ENCODE data around the gene ANKRD11. TPM values are rescaled to one million over a fixed set of nuclear protein-coding genes. Genes with fewer than 3 reads are reported as not detected.
"Not testable (repeated sequence)": the region's sequence is repeated elsewhere in the genome, so short reads cannot be mapped to it uniquely, and the experiment has no call there.

Gene ANKRD11
- total RNA-seq, 1 donor from 2014 or later, result 63.8 TPM

DNA sequence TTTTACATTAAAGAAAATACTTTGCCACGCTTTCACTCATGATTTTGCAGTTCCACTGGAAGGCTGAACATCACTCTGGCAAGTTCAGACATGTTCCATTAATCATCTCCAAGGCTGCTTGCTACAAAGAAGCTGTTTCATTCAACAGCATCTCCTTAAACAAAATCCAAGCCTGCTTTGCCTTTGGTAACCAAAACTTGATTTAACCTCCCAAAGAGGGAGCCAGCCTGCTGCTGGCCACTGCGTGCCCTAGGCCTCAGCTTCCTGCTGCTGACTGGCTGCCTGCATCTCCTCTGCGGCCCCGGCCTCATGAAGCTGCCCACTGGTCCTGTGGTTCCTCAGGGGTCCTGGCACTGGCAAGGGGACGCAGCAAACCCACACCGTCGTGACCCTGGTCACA, 31.8 kb downstream of the ANKRD11 start:
- intact Hi-C loops (cut with micrococcal nuclease), result no loop called here
- peaks cover 52% of the 10 kb centered on the region for H3K4me1 ChIP-seq
- H3K9me3 ChIP-seq (replicated peaks), result no peaks in the 10 kb centered on the region
- no peaks in the 10 kb centered on the region for H3K36me3 ChIP-seq
- peak overlapping the region; percentile 52 for H3K27ac ChIP-seq (replicated peaks)
- H3K27me3 ChIP-seq (ENCODE audit: low read depth), result no peaks in the 10 kb centered on the region
- no peak for DNase-seq
- H3K4me3 ChIP-seq, result no peak overlapping the region
- TF ChIP-seq, protein P1, sequence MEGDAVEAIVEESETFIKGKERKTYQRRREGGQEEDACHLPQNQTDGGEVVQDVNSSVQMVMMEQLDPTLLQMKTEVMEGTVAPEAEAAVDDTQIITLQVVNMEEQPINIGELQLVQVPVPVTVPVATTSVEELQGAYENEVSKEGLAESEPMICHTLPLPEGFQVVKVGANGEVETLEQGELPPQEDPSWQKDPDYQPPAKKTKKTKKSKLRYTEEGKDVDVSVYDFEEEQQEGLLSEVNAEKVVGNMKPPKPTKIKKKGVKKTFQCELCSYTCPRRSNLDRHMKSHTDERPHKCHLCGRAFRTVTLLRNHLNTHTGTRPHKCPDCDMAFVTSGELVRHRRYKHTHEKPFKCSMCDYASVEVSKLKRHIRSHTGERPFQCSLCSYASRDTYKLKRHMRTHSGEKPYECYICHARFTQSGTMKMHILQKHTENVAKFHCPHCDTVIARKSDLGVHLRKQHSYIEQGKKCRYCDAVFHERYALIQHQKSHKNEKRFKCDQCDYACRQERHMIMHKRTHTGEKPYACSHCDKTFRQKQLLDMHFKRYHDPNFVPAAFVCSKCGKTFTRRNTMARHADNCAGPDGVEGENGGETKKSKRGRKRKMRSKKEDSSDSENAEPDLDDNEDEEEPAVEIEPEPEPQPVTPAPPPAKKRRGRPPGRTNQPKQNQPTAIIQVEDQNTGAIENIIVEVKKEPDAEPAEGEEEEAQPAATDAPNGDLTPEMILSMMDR (IDR thresholded peaks at IDR 0.05; ENCODE audit: borderline replicate concordance), result no peak

DNA sequence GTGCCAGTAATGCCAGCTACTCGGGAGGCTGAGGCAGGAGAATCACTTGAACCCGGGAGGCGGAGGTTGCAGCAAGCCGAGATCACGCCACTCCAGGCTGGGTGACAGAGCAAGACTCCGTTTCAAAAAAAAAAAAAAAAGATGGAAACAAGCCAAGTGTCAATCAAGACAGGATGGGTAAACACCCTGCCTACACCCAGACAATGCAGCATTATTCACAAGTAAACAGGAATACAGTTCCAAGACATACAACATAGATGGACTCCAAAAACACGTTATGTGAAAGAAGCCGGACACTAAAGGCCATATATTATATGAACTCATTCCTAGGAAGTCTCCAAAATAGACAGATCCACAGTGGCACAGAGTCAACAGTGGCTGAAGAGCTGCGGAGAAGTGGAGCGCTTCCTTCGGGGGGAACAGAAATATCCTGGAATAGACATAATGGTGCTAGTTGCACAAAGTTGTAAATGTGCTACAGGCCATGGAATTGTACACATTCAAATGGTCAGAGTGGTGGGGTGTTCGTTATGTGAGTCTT, 33.9 kb downstream of the ANKRD11 start:
- intact Hi-C loops (cut with micrococcal nuclease), result no loop called here
- DNase-seq, result no peak
- H3K9me3 ChIP-seq (replicated peaks), result no peaks in the 10 kb centered on the region
- TF ChIP-seq, protein P1 (IDR thresholded peaks at IDR 0.05; ENCODE audit: borderline replicate concordance), result no peak
- H3K36me3 ChIP-seq, result no peaks in the 10 kb centered on the region
- no peaks in the 10 kb centered on the region for H3K27me3 ChIP-seq (ENCODE audit: low read depth)
- no peak overlapping the region for H3K27ac ChIP-seq (replicated peaks)
- peaks cover 66% of the 10 kb centered on the region for H3K4me1 ChIP-seq
- no peak overlapping the region for H3K4me3 ChIP-seq

DNA sequence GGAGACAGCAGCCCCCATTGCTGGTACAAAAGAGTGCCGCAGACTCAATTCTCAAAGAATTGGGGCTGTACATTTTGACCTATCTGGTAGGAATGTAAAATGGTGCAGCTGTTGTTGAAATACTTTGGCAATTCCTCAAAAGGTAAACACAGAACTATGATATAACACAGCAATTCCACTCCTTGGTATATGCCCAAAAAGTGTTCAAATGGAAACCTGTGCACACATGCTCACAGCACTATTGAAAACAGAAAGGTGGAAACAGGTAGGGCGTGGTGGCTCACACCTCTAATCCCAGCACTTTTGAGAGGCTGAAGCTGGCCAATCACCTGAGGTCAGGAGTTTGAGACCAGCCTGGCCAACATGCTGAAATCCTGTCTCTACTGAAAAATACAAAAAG, 34.7 kb downstream of the ANKRD11 start:
- intact Hi-C loops (cut with micrococcal nuclease), result no loop called here
- Histone ChIP-seq H3K9me3 (replicated peaks) (no peaks in the 10 kb centered on the region), H3K36me3 (no peaks in the 10 kb centered on the region), H3K27ac (replicated peaks) (no peak overlapping the region), H3K4me3 (no peak overlapping the region), H3K27me3 (ENCODE audit: low read depth) (no peaks in the 10 kb centered on the region), H3K4me1 (peaks cover 74% of the 10 kb centered on the region)
- TF ChIP-seq, protein P1 (IDR thresholded peaks at IDR 0.05; ENCODE audit: borderline replicate concordance), result no peak
- no peak for DNase-seq

DNA sequence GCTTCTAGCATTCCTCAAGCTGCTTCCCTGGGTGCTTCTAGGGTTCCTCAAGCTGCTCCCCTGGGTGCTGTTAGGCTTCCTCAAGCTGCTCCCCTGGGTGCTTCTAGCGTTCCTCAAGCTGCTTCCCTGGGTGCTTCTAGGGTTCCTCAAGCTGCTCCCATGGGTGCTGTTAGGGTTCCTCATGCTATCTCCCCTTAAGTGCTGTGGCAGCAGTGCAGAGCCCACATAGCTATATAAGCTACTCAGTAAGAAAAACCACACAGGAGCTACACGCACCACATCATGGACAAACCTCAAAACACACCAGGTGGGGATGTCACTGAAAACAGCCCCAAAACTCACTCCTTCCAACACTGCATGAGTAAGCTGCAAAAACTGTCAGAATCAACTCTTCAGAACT, 35.2 kb downstream of the ANKRD11 start:
- Histone ChIP-seq H3K27me3 (ENCODE audit: low read depth) (no peaks in the 10 kb centered on the region), H3K9me3 (replicated peaks) (no peaks in the 10 kb centered on the region), H3K4me1 (peaks cover 74% of the 10 kb centered on the region), H3K27ac (replicated peaks) (no peak overlapping the region), H3K4me3 (no peak overlapping the region), H3K36me3 (no peaks in the 10 kb centered on the region)
- intact Hi-C loops (cut with micrococcal nuclease), result no loop called here
- TF ChIP-seq, protein P1 (IDR thresholded peaks at IDR 0.05; ENCODE audit: borderline replicate concordance), result no peak
- no peak for DNase-seq

DNA sequence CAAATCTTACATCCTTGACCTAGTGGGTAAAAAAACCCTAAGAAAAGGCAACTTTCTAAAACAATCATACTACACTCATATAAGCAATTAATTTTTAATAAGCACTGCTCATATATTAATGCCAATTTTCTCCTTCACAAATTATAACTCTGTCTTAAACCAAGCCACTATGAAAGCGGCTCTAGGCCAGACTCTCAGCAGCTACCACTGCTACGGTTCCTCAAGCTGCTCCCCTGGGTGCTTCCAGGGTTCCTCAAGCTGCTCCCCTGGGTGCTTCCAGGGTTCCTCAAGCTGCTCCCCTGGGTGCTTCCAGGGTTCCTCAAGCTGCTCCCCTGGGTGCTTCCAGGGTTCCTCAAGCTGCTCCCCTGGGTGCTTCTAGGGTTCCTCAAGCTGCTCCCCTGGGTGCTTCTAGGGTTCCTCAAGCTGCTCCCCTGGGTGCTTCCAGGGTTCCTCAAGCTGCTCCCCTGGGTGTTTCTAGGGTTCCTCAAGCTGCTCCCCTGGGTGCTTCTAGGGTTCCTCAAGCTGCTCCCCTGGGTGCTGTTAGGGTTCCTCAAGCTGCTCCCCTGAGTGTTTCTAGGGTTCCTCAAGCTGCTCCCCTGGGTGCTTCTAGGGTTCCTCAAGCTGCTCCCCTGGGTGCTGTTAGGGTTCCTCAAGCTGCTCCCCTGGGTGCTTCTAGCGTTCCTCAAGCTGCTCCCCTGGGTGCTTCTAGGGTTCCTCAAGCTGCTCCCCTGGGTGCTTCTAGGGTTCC, 35.8 kb downstream of the ANKRD11 start:
- DNase-seq; intact Hi-C loops (cut with micrococcal nuclease): not testable (repeated sequence)

More for the DNA sequence above, 35.8 kb downstream of the ANKRD11 start:
- H3K27ac ChIP-seq (replicated peaks); H3K27me3 ChIP-seq (ENCODE audit: low read depth); H3K4me3 ChIP-seq; H3K9me3 ChIP-seq (replicated peaks); H3K36me3 ChIP-seq: not testable (repeated sequence)
- H3K4me1 ChIP-seq, result peaks cover 75% of the 10 kb centered on the region
